ENCODE data around the gene PANX1.
A peak's percentile ranks its signal among the peaks of the same experiment; 100 is the strongest.

Gene PANX1

DNA sequence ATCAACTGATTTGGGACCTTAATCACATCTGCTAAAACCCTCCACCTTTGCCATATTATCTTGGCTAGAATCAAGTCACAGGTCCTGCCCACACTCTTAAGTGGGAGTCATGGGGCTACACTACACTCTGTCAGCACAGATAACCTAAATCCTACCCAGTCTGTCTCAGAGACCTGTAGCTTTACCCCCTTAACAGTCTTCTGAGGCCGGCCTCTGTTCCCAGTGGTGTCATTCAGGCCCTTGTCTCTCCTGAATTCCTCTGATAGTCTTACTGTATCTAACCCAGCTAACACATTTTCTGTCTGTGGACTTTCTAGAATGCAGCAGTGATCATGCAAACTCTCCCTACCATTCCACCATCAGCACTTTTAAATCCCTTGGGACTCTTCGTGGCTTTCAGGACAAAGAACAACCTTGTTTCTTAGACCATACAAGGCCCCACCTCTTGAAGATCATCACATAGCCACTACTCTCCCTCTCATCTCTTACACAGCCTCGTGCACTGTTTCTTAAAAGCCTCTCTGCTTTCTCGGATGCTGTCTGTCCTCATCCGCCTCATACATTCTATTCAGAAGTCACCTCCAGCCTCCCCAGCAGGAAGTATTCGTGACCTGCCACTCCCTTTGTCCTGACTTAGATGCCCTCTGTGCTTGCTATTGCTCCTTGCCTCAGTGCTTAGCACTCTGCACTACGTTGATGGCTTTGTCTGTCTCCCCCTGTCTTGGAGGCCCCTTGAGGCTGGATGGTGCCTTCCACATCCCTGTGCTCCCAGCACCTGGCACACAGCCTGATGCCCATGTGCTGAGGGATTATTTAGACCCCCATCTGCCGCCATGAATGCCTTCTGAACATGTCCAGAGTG is 57.9 kb downstream of the PANX1 start:
- DNase-seq, result no peak

GRCh38 chr11:94193288-94193687 is 64.6 kb downstream of the PANX1 start:
- DNase-seq, result no peak

DNA sequence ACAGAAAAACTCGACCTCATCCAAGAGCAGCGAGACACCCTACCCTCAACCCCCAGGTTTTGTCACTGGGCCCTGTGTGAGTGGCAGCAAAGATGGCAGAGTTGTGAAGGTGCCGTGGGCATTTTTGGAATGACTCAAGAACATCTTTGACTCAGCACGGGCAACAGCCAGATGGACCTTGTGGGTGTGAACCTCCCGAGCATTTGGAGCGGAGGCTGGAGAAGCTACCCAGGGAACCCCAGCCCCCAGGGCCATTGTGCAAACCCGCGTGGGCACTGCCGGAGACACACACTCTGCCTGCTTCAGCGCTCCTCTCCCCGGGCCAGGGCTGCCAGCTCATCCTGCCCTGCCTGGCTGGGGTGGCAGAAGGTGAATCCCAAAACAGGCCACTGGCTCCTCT is 66.1 kb downstream of the PANX1 start:
- no peak for DNase-seq

GRCh38 chr11:94196363-94196762 is 67.7 kb downstream of the PANX1 start:
- no peak for DNase-seq

DNA sequence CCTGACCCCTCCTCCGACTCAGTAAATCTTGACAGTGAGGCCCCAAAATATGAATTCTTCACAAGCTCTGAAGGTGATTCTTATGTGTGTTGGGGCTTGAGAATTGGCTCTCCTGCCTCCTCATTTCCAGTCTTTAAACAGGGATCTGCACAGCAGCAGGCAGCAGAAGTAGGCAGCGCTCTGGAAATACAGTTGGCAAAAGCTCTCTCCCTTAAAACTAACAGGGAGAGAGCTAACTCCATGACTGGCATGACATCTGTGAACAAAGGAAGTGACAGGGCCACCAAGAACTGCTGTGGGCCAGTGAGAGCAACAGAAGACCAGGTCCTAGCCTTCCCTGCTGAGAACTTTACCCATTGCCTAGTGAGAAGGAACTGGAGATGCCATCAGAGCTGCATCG is 70.1 kb downstream of the PANX1 start:
- DNase-seq, result no peak

GRCh38 chr11:94199136-94200130 is 70.8 kb downstream of the PANX1 start:
- no peak for DNase-seq

- no peak for DNase-seq
These were observed 72.4 kb downstream of the PANX1 start for GRCh38 chr11:94201004-94201465.

DNA sequence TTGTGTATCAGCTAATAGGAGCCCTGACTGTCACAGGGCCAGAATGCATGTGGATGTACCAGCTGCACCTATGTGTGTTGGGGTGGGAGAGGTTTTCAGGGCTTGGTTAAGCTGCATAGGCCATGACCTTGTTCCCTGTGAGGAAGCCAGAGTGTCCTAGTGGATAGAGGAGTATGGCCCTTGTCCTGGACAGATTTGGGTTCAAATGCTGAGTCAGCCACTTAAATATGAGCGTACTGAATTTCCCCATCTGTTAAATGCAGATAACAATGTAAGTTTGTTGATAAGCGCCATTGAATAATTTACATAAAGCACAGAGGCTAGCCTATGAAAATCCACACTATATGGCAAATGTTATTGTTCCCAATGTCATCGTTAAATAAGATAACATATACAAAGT is 74.4 kb downstream of the PANX1 start:
- no peak for DNase-seq

DNA sequence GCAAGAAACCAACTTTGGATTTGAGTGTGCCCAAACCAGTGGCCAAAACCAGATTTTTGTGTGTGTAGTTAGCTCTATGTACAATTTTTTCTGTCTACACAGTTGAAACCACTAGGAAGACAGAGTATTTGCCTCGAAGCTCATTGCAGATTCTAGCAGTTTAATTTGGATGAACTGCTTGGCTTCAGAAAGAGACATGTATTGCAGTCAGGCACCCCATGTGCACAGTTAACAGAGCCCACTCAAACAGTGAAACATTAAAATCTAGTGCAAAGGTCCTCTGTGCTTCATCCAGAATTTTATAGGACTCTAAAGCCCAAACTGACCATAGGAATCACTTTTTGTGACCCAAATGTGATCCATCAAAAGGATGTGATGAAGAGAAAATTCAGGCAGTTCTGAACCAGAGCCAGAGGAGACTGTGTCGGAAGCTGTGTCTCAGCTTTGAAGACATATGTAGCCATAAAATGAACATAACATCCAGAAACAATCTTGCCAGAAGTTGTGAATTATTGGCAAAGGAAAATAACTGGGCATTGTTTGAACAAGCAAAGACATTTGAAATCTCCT is 82.7 kb downstream of the PANX1 start:
- no peak for DNase-seq

DNA sequence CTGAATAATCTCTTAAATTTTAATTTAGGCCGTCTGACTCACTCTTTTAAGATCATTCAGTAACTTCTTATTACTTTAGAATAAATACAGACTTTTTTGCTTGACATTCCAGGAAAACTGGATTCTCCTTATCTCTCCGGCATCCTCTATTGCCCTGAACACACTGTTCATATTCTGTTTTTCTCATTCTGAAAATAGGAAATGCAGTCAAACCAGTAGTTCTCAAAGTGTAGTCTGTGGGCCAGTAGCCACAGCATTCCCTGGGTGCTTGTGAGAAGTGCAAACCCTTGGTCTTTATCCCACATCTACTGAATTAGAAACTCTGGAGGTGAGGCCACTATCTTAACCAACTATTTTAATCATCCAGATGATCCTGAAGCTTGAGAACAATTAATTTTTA is 84.3 kb downstream of the PANX1 start:
- no peak for DNase-seq

GRCh38 chr11:94217705-94218104 is 89.1 kb downstream of the PANX1 start:
- no peak for DNase-seq

- peak; percentile 2 for DNase-seq
These were observed 89.7 kb downstream of the PANX1 start for GRCh38 chr11:94218372-94218771.

GRCh38 chr11:94219771-94220170 is 91.1 kb downstream of the PANX1 start:
- DNase-seq, result no peak

DNA sequence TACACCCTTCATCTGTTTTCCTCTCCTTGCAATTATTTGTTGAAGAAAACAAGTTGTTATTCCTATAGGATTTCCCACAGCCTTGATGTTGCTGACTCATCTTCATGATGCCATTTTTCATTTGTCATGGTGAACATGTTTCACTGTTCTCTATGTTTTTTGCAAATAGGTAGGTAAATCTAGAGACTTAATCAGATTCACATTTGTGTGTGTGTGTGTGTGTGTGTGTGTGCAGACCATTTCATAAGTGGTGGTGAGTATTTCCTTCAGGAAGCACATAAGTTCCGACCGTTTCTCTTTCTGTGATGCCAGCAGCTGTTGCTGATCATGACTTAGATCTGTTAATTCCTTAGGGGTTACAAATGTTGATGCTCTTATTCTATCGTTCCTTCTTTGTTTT is 95.4 kb downstream of the PANX1 start:
- DNase-seq, result no peak

Measured in KG1 (cell line).